Activated CD4-positive, CD25-positive, alpha-beta regulatory T cell treated with anti-CD3 and anti-CD28 coated beads, Interleukin-2, amount 50 U/mL, for 24 hours (primary cell): ENCODE data around the gene PGAP2.

Source experiments
- ATAC-seq, 2 donors: fragments of 150-1000 bp; cut with Tn5 transposase; one replicate each; pipeline ENCODE4 v1.10.0; 2021; ENCODE audit warnings: mild to moderate bottlenecking in 1 of 2, moderate library complexity in 1 of 2

Gene PGAP2

DNA sequence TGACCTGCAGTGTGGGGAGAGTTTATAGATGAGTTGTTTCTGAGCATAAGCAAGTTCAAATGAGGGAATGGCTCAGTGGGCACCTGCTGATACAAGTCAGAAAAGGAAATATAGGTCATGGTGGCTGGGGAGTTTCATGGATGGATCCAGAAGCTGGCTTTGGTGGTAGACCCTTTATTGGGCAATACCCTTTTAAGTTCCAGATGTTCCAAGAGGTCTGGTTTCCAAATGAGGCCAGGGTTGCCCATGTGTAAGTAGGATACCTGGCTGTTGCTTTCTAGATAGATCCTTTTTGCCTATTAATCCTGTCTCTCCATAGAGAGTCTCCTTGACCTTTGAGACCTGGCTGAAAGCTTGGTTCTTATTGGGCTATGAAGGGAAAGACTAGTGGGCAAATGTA, 49.3 kb downstream of the PGAP2 start:
- no peak for ATAC-seq

GRCh38 chr11:3859373-3859881, 51.1 kb downstream of the PGAP2 start:
- no peak for ATAC-seq

DNA sequence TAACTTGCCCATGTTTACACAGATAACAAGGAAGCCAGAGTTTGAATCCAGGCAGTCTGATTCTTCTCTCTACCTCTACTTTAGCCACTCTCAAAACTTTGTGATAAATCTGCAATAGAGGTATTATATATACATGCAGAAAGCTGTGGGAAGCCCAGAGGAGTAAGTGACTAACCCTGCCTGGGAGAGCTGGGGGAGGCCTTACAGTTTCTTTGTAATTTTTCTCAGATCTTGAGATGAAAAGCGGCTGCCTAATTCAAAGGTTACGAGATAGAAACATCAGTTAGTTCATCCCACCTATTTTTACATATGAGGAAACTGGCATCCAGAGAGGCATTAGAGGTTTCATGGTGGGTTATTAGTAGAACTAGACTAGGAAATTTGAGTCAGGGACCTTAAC, 52.0 kb downstream of the PGAP2 start:
- ATAC-seq: peak; percentile 52 to 67

GRCh38 chr11:3860898-3861393, 52.6 kb downstream of the PGAP2 start:
- peak; percentile 50 to 61 for ATAC-seq

- ATAC-seq: no peak
Measured at GRCh38 chr11:3861683-3862082, 53.3 kb downstream of the PGAP2 start.

DNA sequence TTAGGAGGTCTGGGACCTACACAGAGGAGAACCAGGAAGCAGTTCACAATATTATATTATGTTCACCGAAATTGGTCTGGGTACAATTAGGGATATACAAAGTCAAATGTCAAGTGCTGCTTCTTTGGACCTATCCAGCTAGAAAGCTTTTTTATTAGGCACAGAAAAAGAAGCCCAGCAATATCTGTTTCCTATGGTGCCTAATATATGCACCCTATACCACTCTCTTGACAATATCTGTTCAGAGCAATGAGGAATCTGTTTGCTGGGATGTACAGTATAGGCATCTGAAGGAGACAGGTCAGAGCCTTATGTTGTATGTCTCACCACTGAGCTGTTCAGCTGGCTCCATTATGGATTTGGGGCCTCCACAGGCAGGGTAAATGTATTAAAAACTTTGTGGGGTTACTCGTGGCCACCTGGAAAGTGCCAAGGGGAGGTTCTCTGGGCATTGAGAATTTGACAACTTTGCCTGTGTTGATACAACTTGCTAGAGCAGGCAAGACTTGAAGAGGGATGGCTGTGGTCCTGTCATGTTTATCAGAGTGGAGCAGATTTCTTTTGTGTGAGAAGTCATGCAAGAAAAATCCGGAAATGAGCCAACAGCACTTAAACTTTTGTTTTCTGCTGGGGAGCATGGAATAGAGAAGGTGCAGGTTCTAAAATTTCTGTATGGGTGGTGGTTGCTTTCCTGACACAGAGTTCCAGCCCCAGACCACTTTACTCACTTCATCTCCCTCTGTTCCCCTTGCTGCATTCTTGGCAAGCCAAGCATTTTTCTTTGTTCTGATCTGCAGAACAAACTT, 57.2 kb downstream of the PGAP2 start:
- ATAC-seq: no peak

GRCh38 chr11:3866206-3866605, 57.8 kb downstream of the PGAP2 start:
- no peak for ATAC-seq

DNA sequence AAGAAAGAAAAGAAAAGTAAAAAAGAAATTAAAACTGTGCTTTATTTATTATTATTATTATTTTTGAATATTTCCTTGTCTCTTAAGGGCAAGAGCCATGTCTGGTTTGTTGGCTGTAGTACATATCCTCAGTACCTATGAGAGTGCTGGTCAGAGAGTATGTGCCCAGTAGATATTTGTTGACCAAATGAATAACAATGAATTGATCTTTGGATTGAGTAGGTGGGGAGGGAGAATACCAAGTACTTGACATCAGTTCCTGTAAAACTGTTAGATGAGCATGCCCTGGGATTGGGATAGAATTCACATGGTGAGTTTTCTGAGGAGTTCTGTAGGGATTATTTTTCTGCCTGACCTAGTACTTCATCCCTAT, 58.5 kb downstream of the PGAP2 start:
- ATAC-seq: no peak

DNA sequence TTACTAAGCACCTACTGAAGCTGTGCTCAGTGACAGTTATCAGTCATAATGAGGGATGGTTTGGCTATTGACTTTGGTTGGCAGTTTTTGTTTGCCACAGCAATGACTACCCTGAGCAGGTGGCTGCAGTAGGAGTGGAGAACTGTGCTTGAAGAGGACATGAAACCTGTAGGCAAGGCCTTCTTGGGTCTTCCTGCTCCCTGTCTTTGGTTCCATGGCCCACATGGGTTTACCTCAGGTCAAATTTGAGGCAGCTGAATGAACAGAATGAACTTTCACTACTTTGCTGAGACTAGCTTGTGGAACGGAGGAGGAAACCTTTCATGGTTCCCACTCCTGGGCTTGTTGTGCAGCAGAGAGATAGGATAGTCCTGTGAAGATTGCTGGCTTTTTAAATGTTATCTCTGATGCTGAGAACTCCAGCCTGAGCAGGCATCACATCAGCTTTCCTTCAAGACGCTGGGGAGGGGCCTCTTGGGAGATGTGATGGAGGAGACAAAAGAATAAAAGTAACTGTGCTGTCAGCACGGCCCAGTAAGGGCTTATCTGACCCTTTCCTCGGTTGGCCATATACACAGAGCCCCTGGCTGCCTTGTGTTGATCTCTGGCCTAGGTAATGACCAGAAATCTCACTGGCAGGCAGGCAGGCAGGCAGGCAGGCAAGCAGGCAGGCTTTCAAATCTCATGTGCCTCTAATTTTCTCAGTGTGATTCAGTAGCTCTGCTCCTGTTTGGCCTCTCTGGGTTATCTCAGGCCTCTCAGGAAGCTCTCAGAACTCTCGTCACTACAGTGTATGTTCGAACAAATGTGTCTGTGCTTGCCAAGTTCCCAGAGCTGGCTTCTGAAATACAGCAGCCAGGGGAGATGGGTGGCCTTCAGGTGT, 59.1 kb downstream of the PGAP2 start:
- ATAC-seq: peak; percentile 26 to 36

DNA sequence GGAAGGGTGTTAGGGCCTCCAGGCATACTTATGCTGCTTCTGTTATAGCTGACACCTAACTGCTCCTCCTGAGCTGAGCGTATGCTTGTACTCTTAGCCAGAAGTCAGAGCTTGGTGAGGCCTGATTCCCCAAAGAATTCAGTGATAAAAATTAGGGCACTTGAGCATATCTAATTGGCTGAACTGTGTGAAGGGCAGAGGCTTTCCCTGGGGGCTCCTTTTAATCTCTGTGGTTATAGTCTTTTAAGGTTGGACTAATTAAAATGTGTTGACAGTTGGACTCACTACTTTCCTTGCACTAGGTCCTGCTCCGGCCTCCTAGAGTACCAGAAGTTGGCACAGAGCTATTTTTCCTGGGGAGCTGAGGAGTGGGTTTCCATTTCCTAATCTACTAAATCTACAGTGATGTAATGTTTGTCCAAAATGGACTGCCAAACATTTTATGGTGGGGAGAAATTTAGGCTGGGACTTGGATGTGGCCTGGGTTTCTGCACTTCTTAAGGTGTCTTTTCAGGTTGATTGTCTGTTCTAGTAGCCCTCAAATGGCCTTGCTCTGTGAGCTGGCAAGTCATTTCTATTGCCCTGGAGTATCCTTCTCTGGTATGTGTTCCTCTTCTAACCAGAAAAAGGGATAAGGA, 65.5 kb downstream of the PGAP2 start:
- no peak for ATAC-seq
